Lower leg skin (tissue), 4 donors: ENCODE results near the gene PLCXD1. TPM values are rescaled to one million over a fixed set of nuclear protein-coding genes. Genes with fewer than 3 reads are reported as not detected.
"Not testable (repeated sequence)": the region's sequence is repeated elsewhere in the genome, so short reads cannot be mapped to it uniquely, and the experiment has no call there.

Experiments
- DNase-seq, 2 donors: peaks; one replicate each; pipeline ENCODE4 v3.0.0-alpha.2; 2019; ENCODE audit warnings: low spot score in 2 of 2
- H3K4me3 ChIP-seq: fragments of 200-600 bp; sonication (generic); 2 replicates; pipeline ENCODE4 v1.5.1; 2017; ENCODE audit warnings: mild to moderate bottlenecking, low read depth; ENCODE audit not compliant: poor library complexity, severe bottlenecking
- CTCF ChIP-seq, 3 donors: fragments of 450-650 bp; IDR thresholded peaks; one replicate each; pipeline ENCODE4 v1.5.1; 2016; ENCODE audit warnings: antibody characterized with exemption in 3 of 3, mild to moderate bottlenecking in 3 of 3, moderate library complexity in 2 of 3
- POLR2A ChIP-seq, 2 donors: fragments of 450-650 bp; IDR thresholded peaks; one replicate each; pipeline ENCODE4 v1.6.1; 2016 to 2017; ENCODE audit warnings: antibody characterized with exemption in 2 of 2, mild to moderate bottlenecking in 1 of 2, moderate library complexity in 1 of 2
- WGBS, 2 donors: methylation state at CpG; one replicate each; pipeline ENCODE4 v1.1.5; 2018; 5-methylcytosine and 5-hydroxymethylcytosine counted together
- intact Hi-C: fragments of 100-400 bp; cut with DNase I; formaldehyde crosslinking; loops from one replicate; pipeline ENCODE4 v1.15.0; 2023; ENCODE audit warnings: low total_unique reads
- total RNA-seq, 4 donors: library from RNA; depleted of rRNA; stranded (reverse); fragments of >200 nt; gene quantifications; one replicate each; pipeline ENCODE4 v1.1.0, GENCODE V29; 2016

The PLCXD1 gene
- total RNA-seq, 4 donors from 2014 or later = 64.1 to 111 (median 71.9) TPM

- no peak for TF ChIP-seq CTCF (IDR thresholded peaks at IDR 0.05)
- TF ChIP-seq POLR2A (IDR thresholded peaks at IDR 0.05) = no peak
- WGBS, 2 donors = 78 to 83% methylated on average over 3 of the region's 3 CpGs
Measured at GRCh38 chrX:252957-253291, 28.3 kb upstream of the PLCXD1 start.

DNA sequence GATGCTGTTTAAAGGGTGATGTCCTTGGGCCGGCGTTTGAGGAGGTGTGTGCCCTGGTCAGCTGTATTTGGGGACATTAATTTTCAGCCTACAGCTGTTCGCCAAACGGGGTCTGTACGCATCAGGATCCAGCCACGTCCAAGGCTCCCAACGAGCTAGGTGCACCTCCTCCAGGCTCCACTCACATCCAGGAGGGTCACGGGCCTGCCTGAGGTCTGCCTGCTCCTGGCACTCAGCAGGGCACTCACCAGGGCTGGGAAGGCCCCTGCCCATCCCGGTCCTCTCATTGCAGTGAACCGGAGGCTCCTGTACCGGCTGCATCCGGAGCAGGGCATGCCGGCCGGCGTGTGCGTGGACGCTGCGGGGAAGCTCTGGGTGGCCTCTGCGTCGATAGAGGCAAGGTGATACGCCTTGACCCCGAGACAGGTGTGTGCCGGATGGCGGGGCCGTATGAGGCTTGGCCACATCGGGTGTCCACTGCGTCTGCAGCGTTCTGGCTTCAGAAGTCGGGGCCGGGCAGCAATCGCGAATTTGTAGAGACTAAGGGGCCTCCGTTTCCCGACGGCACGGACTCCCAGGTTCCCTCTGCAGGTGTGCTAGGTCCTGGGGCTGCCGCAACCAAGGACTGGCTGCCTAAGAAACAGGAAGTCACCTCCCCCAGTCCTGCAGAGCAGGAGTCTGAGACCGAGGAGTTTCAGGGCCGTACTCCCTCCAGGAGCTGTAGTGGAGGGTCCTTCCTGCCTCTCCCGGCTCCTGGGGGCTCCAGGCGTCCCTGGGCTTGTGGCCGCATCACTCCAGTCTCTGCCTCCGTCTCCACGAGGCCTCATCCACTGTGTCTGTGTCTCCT, 27.5 kb upstream of the PLCXD1 start:
- TF ChIP-seq CTCF (IDR thresholded peaks at IDR 0.05) = no peak
- no peak for TF ChIP-seq POLR2A (IDR thresholded peaks at IDR 0.05)
- peak in 1 of 2 donors; percentile 72 for DNase-seq
- WGBS, 2 donors = 88 to 91% methylated on average over 40 to 44 of the region's 44 CpGs
- no peak overlapping the region for H3K4me3 ChIP-seq
- intact Hi-C loops = no loop called here

More at GRCh38 chrX:252957-253291, 28.3 kb upstream of the PLCXD1 start:
- no peak overlapping the region for H3K4me3 ChIP-seq
- intact Hi-C loops = no loop called here
- no peak for DNase-seq

DNA sequence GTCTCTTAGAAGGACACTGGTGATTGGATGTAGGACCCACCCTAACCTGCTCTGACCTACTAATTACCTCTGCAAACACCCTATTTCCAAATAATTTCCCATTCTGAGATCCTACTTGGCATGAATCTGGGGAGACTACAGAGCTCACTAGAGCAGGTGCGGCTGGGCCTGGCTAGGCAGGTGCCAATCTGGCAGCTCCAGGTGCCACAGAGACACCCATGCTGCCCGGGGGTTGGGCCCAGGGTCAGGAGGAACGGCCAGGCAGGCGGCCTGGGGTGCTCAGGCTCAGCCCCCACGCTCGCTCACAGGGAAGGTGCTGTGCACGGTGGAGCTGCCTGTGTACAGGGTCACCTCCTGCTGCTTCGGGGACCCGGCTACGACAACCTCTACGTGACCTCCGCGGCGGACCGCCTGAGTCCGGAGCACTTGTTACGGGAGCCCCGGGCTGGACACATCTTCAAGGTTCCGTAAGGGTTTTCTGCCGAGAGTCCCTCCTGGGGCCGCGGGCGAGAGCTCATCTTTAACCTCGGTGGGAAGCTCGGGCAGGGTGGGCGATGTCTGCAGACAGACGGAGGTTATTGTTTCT, 26.5 kb upstream of the PLCXD1 start:
- 94 to 96% methylated on average over 20 to 27 of the region's 27 CpGs for WGBS, 2 donors
- H3K4me3 ChIP-seq = no peak overlapping the region
- peak; percentile 10 to 84 for DNase-seq
- TF ChIP-seq CTCF (IDR thresholded peaks at IDR 0.05) (no peak), POLR2A (IDR thresholded peaks at IDR 0.05) (no peak)
- intact Hi-C loops = no loop called here

- TF ChIP-seq POLR2A (IDR thresholded peaks at IDR 0.05) (no peak), CTCF (IDR thresholded peaks at IDR 0.05) (no peak)
- intact Hi-C loops = no loop called here
- WGBS, 2 donors = 71 to 83% methylated on average over 8 to 25 of the region's 28 CpGs
Measured at GRCh38 chrX:255923-256331, 25.3 kb upstream of the PLCXD1 start.

GRCh38 chrX:257054-257453, 24.1 kb upstream of the PLCXD1 start:
- intact Hi-C loops, H3K4me3 ChIP-seq, DNase-seq: not testable (repeated sequence)
- 86 to 88% methylated on average over 14 of the region's 14 CpGs for WGBS, 2 donors

More at GRCh38 chrX:255923-256331, 25.3 kb upstream of the PLCXD1 start:
- DNase-seq = peak in 1 of 2 donors; percentile 70
- H3K4me3 ChIP-seq = no peak overlapping the region

DNA sequence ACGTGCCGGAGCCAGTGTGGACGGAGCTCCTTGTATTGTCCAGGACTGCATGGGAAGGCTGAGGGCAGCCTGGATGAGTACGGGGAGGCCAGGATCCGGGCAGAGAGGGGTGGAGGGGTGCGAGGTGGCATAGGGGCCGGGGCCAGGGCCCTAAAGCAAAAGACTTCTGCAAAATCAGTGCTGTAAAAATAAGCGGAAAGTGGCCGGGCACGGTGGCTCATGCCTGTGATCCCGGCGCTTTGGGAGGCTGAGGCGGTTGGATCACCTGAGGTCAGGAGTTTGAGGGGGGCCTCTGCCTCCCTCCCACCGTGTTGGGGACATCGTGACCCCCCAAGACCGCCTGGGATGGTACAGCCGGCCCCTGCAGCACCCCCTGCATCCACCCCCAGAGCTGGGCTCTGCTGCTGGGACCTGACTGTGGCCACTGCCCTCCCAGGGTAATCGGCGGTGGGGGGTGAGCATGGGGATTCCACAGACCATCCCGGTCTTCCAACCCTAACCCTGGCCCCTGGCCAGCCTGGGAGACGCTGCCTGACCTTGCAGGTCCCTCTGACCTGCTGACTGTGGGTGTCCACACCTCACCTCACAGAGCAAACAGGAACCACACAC, 23.4 kb upstream of the PLCXD1 start:
- intact Hi-C loops = no loop called here
- DNase-seq = peak; percentile 11 to 83
- no peak for TF ChIP-seq POLR2A (IDR thresholded peaks at IDR 0.05)
- no peak for TF ChIP-seq CTCF (IDR thresholded peaks at IDR 0.05)
- WGBS, 2 donors = 73 to 83% methylated on average over 21 of the region's 21 CpGs
- H3K4me3 ChIP-seq = no peak overlapping the region
